ENCODE measurements around the gene SPOCK1. TPM values are rescaled to one million over a fixed set of nuclear protein-coding genes. Genes with fewer than 3 reads are reported as not detected.

The SPOCK1 gene
- total and polyA plus RNA-seq, 2 experiments from 2014 or later = 5.6 to 10.1 TPM

- Histone ChIP-seq H3K27ac (no peak overlapping the region), H3K9me3 (ENCODE audit: low read depth) (no peaks in the 10 kb centered on the region), H4K20me1 (ENCODE audit: insufficient read depth, poor library complexity, severe bottlenecking) (no peaks in the 10 kb centered on the region), H3K4me2 (no peak overlapping the region), H3K27me3 (no peaks in the 10 kb centered on the region), H3K36me3 (replicated peaks; ENCODE audit: insufficient read depth, low read depth) (no peaks in the 10 kb centered on the region), H3K4me3 (no peak overlapping the region), H3K4me1 (ENCODE audit: insufficient read depth) (no peaks in the 10 kb centered on the region), H3K79me2 (no peaks in the 10 kb centered on the region), H3K9me2 (replicated peaks; ENCODE audit: insufficient read depth) (no peaks in the 10 kb centered on the region), H2AFZ (no peak overlapping the region)
- 95% methylated on average over 1 of the region's 1 CpG for WGBS (ENCODE audit: low lambda C conversion rate, missing lambda C conversion rate)
- no peak for DNase-seq (ENCODE audit: low spot score)
- TF ChIP-seq EZH2phosphoT487 (IDR thresholded peaks at IDR 0.05; ENCODE audit: low read depth, severe bottlenecking, unreplicated experiment) = no peak
- TF ChIP-seq EZH2 (IDR thresholded peaks at IDR 0.05; ENCODE audit: borderline replicate concordance) = no peak
- TF ChIP-seq CTCF (IDR thresholded peaks at IDR 0.05; ENCODE audit: poor library complexity) = no peak
Measured at GRCh38 chr5:137487600-137487999, 11.5 kb downstream of the SPOCK1 start.

- Histone ChIP-seq H3K27ac (no peak overlapping the region), H3K36me3 (replicated peaks; ENCODE audit: insufficient read depth, low read depth) (no peaks in the 10 kb centered on the region), H3K79me2 (no peaks in the 10 kb centered on the region), H2AFZ (no peak overlapping the region), H3K27me3 (no peaks in the 10 kb centered on the region), H4K20me1 (ENCODE audit: insufficient read depth, poor library complexity, severe bottlenecking) (no peaks in the 10 kb centered on the region), H3K4me1 (ENCODE audit: insufficient read depth) (no peaks in the 10 kb centered on the region), H3K9me3 (ENCODE audit: low read depth) (no peaks in the 10 kb centered on the region), H3K9me2 (replicated peaks; ENCODE audit: insufficient read depth) (no peaks in the 10 kb centered on the region), H3K4me3 (no peak overlapping the region), H3K4me2 (no peak overlapping the region)
- WGBS (ENCODE audit: low lambda C conversion rate, missing lambda C conversion rate) = 79% methylated on average over 2 of the region's 2 CpGs
- DNase-seq (ENCODE audit: low spot score) = no peak
- TF ChIP-seq EZH2 (IDR thresholded peaks at IDR 0.05; ENCODE audit: borderline replicate concordance) (no peak), EZH2phosphoT487 (IDR thresholded peaks at IDR 0.05; ENCODE audit: low read depth, severe bottlenecking, unreplicated experiment) (no peak), CTCF (IDR thresholded peaks at IDR 0.05; ENCODE audit: poor library complexity) (no peak)
Measured at GRCh38 chr5:137486707-137487106, 12.4 kb downstream of the SPOCK1 start.

GRCh38 chr5:137481596-137481995 lies 17.5 kb downstream of the SPOCK1 start:
- no peaks in the 10 kb centered on the region for H3K4me1 ChIP-seq (ENCODE audit: insufficient read depth)
- no peak overlapping the region for H3K4me2 ChIP-seq
- no peaks in the 10 kb centered on the region for H3K27me3 ChIP-seq
- no peaks in the 10 kb centered on the region for H3K9me2 ChIP-seq (replicated peaks; ENCODE audit: insufficient read depth)
- H3K27ac ChIP-seq = no peak overlapping the region
- H3K4me3 ChIP-seq = no peak overlapping the region
- no peaks in the 10 kb centered on the region for H3K79me2 ChIP-seq
- H2AFZ ChIP-seq = no peak overlapping the region
- no peak for DNase-seq (ENCODE audit: low spot score)
- H3K9me3 ChIP-seq (ENCODE audit: low read depth) = no peaks in the 10 kb centered on the region
- WGBS (ENCODE audit: low lambda C conversion rate, missing lambda C conversion rate) = 71% methylated on average over 4 of the region's 4 CpGs
- no peaks in the 10 kb centered on the region for H4K20me1 ChIP-seq (ENCODE audit: insufficient read depth, poor library complexity, severe bottlenecking)
- no peaks in the 10 kb centered on the region for H3K36me3 ChIP-seq (replicated peaks; ENCODE audit: insufficient read depth, low read depth)
- TF ChIP-seq EZH2phosphoT487 (IDR thresholded peaks at IDR 0.05; ENCODE audit: low read depth, severe bottlenecking, unreplicated experiment) (no peak), EZH2 (IDR thresholded peaks at IDR 0.05; ENCODE audit: borderline replicate concordance) (no peak), CTCF (IDR thresholded peaks at IDR 0.05; ENCODE audit: poor library complexity) (no peak)

GRCh38 chr5:137478043-137478442 lies 21.1 kb downstream of the SPOCK1 start:
- Histone ChIP-seq H3K9me2 (replicated peaks; ENCODE audit: insufficient read depth) (no peaks in the 10 kb centered on the region), H3K79me2 (no peaks in the 10 kb centered on the region), H3K27ac (no peak overlapping the region), H2AFZ (no peak overlapping the region), H3K36me3 (replicated peaks; ENCODE audit: insufficient read depth, low read depth) (no peaks in the 10 kb centered on the region), H3K9me3 (ENCODE audit: low read depth) (no peaks in the 10 kb centered on the region), H3K4me2 (no peak overlapping the region), H3K4me1 (ENCODE audit: insufficient read depth) (no peaks in the 10 kb centered on the region), H3K27me3 (no peaks in the 10 kb centered on the region), H4K20me1 (ENCODE audit: insufficient read depth, poor library complexity, severe bottlenecking) (no peaks in the 10 kb centered on the region), H3K4me3 (no peak overlapping the region)
- no peak for DNase-seq (ENCODE audit: low spot score)
- WGBS (ENCODE audit: low lambda C conversion rate, missing lambda C conversion rate) = 81% methylated on average over 3 of the region's 3 CpGs
- TF ChIP-seq EZH2phosphoT487 (IDR thresholded peaks at IDR 0.05; ENCODE audit: low read depth, severe bottlenecking, unreplicated experiment) = no peak
- no peak for TF ChIP-seq CTCF (IDR thresholded peaks at IDR 0.05; ENCODE audit: poor library complexity)
- TF ChIP-seq EZH2 (IDR thresholded peaks at IDR 0.05; ENCODE audit: borderline replicate concordance) = no peak

Measured in hepatocyte (in vitro differentiated cells).